Measurements from ENCODE around the gene TEX48.

DNA sequence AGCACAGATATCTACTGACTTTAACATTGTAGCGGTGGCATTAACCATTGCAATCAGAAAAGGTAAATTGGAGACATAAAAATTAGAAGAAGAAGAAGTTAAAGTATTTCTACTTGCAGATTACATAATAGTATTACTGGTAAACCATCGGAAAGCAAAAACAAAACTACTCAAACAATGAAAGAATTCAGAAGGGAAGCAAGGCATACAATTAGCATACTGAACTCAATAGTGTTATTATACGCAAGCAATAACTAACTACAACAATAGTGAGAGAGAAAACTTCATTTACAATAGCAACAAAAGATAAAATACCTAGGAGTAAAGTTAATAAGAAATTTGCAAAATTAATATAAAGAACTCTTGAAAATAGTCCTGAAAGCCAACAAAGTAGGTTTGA is 17.8 kb downstream of the TEX48 start:
- TF ChIP-seq, protein P1, sequence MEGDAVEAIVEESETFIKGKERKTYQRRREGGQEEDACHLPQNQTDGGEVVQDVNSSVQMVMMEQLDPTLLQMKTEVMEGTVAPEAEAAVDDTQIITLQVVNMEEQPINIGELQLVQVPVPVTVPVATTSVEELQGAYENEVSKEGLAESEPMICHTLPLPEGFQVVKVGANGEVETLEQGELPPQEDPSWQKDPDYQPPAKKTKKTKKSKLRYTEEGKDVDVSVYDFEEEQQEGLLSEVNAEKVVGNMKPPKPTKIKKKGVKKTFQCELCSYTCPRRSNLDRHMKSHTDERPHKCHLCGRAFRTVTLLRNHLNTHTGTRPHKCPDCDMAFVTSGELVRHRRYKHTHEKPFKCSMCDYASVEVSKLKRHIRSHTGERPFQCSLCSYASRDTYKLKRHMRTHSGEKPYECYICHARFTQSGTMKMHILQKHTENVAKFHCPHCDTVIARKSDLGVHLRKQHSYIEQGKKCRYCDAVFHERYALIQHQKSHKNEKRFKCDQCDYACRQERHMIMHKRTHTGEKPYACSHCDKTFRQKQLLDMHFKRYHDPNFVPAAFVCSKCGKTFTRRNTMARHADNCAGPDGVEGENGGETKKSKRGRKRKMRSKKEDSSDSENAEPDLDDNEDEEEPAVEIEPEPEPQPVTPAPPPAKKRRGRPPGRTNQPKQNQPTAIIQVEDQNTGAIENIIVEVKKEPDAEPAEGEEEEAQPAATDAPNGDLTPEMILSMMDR (IDR thresholded peaks at IDR 0.05): no peak
- no peak for TF ChIP-seq EZH2 (IDR thresholded peaks at IDR 0.05)
